DMS114 treated with DMSO at 0.1 percent for 48 hours (cell line): ENCODE measurements around the gene SLC38A9.

Source experiments
- DNase-seq: peaks from one replicate; lab custom pipeline; 2025; ENCODE audit not compliant: unreplicated experiment; lab: John Stamatoyannopoulos, UW

Gene SLC38A9

GRCh38 chr5:55584398-55585205 lies 127.5 kb downstream of the SLC38A9 start:
- no peak for DNase-seq

DNA sequence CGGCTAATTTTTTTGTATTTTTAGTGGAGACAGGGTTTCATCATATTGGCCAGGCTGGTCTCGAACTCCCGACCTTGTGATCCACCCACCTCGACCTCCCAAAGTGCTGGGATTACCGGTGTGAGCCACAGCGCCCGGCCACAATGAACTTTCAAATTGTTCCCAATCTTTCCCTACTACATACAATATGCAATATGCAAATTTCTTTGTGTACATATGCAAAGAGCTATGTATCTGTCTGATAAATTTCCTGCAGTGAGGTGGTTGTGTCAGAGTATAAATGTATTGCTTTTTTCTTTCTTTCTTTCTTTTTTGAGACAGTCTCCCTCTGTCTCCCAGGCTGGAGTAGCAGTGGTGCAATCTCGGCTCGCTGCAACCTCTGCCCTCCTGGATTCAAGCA lies 128.5 kb downstream of the SLC38A9 start:
- no peak for DNase-seq

GRCh38 chr5:55582256-55582655 lies 129.9 kb downstream of the SLC38A9 start:
- DNase-seq, result no peak

GRCh38 chr5:55580042-55580441 lies 132.1 kb downstream of the SLC38A9 start:
- DNase-seq, result no peak

DNA sequence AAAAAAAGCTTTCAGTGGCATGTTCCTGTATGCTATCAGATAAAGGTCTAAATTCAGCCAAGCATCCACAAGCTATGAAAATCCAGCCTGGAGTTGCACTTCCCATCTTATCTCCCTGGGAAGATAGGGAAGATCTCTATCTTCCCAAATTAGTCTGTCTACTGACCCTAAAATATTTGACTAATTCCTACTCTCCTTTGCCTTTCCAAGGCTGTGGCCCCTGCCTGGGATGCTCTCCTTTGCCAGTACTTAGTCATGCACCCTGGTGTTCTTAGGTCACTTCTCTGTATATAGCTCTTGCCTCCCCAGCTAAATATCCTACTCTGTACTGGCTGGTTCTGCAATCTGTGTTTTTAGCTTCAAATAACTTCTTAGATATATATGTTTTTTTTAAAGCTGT lies 133.4 kb downstream of the SLC38A9 start:
- DNase-seq, result no peak

GRCh38 chr5:55577353-55578060 lies 134.6 kb downstream of the SLC38A9 start:
- DNase-seq, result no peak

GRCh38 chr5:55576661-55577060 lies 135.5 kb downstream of the SLC38A9 start:
- no peak for DNase-seq
